ENCODE results near the gene TMEM147.

Gene TMEM147, protein sequence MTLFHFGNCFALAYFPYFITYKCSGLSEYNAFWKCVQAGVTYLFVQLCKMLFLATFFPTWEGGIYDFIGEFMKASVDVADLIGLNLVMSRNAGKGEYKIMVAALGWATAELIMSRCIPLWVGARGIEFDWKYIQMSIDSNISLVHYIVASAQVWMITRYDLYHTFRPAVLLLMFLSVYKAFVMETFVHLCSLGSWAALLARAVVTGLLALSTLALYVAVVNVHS

DNA sequence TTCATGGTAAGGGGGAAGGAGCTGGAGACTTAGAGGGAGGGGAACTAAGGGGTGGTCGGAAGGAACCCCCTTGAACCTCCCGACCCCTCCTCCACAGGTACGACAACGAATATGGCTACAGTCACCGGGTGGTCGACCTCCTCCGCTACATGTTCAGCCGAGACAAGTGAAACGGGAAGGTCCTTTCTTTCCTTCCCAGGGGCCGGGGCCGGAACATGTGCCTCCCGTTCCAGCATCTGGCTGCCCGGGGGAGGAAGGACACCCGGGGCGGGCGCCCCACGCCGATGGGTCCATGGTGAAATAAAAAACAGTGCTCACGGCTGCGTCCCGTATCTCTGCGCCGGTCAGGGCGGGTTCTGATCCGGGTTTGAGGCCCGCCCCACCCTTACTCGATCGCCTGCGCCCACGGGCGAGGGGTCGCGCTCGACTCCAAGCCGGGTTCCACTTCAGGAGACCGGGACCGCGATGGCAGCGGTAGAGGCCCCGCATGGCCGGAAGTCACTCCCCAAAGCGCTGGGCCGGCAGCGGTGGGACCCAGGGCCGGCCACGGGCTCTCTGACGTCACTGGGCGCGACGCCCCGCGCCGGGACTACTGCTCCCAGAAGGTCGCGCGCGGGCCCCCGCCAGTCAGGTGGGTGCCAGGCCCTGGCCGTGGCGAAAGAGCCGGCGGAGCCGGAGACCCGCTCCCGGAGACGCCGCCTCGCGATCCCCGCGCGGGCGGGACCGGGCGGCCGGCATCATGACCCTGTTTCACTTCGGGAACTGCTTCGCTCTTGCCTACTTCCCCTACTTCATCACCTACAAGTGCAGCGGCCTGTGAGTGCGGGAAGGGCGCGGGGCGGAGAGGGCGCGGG is at the start of gene TMEM147:
Gene TMEM147 (plus strand): TSS at position 626 of the 854 bp plus-strand sequence. CDS start 114 bp downstream, at position 740.
- no peak for DNase-seq (ENCODE audit: low read depth)

DNA sequence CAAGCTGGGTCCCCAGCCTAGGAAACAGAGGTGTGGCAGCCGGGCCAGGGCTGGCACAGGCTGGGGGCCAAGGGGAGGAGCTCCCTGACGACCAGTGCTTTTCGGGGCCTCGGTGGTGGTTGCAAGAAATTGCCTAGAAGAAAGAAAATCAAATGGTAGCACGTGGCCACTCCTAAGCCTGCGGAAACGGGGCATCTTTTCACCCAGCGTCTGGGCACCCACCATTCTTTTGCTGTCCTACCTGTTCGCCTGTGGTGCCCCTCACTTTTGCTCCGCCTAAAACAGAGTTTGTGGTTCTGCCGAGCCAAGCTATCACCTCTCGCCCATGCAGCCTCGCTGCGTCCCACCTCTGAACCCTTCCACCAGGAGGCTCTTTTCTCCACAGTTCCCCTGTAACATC is 48.0 kb upstream of the TMEM147 start:
- no peak for DNase-seq (ENCODE audit: low read depth)

DNA sequence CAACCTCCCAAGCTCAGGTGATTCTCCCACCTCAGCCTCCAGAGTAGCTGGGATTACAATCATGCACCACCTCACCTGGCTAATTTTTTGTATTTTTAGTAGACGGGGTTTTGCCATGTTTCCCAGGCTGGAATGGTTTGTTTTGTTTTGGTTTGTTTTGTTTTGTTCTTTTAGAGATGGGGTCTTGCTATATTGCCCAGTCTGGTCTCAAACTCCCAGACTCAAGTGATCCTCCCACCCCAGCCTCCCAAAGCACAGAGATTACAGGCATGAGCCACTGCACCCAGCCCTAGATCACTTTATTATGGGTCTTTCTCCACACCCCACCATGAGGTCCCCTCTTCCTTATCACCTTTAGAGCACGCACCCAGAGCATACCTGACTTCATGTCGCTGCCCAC is 47.2 kb upstream of the TMEM147 start:
- DNase-seq (ENCODE audit: low read depth) = no peak

DNA sequence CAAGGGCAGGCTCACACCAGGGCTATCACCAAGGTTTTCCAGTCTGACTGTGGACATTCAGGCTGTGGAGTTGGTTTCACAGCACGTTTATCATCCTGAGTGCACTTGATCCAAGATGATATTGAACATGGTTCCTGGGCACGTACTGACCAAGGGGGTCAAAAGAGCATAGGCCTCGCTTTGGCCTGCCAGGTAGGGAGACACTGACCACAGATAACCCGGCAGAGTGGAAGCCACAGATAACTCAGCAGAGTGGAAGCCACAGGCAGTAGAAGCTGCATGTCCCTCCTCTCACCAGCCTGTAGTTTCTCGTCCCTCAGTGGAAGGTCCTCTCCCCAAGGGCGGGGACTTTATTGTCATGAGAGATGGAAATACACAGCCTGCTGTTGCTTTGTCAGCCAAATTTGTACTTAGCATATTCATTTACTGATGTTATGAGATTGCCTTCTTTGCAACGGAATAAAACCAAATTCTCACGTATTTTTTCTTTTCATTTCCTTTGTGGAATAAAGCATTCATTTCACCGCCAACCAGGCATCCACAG is 46.4 kb upstream of the TMEM147 start:
- DNase-seq (ENCODE audit: low read depth) = no peak

DNA sequence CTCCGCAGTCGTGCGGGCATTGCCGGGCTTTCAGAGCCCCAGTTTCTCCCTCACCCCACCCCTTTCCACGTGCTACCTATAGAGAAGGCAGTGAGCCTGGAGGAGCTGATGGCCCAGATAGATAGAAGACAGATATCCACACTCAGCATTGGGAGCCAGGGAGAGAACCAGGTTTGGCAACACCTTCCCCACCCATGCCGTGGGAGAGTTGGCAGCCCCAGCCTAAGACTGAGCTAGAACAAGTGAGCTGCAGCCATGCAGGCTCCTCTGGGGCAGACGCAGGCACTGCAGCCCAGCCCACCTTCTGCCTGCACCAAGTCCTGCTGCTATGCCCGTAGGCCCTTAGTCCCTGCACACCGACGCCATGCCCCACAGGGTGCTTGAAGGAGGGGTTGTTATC is 44.8 kb upstream of the TMEM147 start:
- no peak for DNase-seq (ENCODE audit: low read depth)

DNA sequence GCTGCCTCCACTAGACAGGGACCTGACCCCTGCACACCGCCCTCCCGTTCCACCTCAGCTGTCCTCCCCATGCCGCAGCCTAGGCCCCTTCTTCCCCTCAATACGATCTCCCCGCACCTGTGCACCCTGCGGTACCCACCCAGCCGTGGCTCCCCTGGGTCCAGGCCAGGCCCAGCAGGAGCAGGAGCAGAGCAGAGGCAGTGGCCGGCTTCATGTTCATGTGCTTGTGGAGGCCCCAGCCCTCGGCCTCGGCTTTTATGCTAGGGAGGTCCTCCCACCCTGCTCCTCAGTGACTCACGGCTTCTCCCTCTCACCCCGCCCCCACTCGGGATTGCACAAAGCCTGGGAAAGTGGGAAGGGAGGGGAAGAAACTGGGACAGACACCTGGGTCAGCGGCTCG is 43.7 kb upstream of the TMEM147 start:
- DNase-seq (ENCODE audit: low read depth) = no peak

DNA sequence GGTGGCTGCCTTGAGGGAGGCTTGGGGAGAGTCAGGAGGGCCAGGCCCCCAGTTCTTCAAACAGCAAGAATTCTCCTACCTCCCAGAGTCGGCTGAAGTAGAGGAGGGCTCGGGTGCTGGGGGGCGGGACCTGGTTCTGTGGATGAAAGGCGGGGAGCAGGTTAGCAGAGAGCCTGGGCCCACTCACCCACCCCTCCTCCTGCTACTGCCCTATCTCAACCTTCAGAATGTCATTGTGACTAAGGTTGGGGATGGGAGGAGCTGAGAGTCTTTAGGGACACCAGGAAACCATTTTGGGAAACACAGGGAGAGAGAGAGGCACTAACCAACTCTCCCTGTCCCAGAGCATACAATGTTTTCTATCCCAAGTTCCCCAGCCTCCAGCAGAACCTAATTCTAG is 42.7 kb upstream of the TMEM147 start:
- no peak for DNase-seq (ENCODE audit: low read depth)

DNA sequence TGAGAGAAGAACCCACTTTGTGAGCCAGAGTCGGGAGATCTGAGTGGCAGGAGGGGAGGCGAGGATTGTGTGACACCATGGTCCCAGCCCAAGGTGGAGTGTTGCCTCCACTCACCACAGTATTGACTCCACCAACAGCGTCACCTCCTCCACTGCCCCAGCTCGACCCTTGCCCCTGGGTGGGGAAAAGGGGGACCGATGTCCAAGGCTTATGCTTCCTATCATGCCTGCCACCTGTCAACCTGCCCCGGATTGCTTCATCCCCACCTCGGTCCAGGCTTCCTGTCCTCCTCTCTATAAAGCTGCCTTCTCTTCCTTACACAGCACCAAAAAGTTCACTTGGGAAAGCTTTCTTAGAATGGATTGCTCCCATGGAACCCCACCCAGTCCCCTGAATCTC is 39.4 kb upstream of the TMEM147 start:
- DNase-seq (ENCODE audit: low read depth) = no peak

DNA sequence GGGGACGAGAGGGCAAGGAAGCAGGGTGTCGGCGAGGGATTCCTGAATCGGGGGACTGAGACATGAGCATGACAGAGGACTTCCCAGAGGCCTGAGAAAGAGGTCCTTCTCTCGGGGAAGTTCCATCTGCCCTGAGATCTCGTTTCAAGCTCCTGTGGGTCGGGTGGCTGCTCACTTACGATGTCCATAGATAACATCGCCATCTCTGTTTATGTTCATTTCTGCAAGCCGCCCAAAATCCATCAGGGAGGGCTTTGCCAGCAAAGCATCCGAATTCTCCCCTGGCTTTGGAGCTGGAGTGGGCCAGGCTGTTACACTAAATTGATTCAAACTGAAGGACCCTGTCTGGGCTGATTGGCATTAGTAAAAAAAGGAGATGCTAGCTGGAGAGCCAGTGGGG is 37.9 kb upstream of the TMEM147 start:
- DNase-seq (ENCODE audit: low read depth) = no peak

DNA sequence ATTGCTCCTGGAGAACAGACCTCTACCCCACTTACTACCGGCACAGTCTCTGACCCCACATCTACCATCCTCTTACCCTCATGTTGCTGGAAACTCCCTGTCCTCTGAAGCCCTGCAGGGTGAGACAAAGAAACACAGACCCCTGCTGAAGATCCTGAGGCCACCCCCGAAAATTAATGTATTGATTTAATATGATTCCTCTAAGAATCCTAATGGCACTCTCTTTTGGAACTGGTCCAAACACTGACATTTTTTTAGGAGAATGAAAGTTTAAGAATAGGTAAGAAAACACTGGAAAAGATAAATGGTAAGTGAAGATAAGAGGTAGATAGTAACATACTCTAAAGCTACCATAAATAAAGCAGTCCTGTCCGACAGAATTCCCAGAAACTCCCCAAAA is 37.3 kb upstream of the TMEM147 start:
- no peak for DNase-seq (ENCODE audit: low read depth)

DNA sequence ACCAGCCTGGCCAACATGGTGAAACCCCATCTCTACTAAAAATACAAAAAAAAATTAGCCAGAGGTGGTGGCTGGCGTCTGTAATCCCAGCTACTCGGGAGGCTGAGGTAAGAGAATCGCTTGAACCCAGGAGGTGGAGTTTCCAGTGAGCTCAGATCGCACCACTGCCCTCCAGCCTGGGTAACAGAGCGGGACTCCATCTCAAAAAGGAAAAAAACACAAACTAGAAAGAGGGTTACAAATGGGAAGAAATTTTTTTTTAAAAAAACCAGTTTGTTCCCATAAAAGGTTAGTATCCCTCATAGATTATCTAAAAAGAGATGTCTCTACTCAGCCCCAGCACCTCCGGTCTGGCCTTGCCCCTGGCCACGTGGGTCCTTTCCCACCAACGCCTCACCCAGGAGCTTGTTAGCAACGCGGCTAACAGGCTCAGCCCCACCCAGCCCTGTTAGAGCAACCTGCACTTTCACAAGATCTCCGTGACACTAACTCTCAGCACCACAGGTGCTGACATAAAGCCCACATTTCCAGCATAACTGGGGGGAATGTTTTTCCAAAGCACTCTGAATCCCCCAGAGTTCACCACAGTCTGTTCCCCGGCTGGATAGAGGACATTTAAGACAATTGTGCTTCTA is 36.3 kb upstream of the TMEM147 start:
- no peak for DNase-seq (ENCODE audit: low read depth)

DNA sequence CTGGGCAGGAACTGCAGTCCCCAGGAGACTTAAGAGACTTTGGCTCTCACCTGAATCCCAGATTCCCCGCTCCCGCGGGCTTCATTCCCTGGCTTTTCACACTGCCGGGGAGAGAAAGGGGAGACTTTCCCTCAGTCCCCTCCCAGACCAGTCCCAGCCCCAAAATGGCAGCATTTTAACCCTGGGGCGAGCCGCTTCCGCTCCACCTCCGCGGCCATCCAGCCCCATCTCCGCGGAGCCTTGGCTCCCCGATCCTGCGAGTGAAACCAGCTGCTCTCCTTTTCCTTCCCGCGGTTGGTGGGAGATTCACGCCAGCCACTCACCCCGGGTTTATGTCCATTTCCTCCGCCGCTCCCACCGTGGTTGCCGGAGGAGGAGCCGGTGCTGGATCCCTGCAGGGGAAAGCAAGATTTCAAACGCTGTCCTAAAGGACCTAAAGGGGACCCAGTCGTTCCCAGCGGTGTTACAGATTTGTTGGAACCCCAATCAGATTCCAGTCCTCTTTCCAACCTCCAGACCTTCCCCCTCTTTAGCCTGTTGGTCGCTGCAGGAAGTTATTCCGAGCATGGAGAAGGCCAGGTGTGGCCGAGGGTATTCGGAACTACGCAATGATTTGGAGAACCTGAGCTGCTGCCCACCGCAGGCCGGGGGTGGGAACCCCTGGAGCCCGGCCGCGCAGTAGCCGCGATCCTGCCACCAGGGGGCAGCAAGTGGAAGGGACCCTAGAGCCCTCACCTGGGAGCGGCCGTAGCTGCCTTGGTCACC is 35.4 kb upstream of the TMEM147 start:
- DNase-seq (ENCODE audit: low read depth) = no peak

DNA sequence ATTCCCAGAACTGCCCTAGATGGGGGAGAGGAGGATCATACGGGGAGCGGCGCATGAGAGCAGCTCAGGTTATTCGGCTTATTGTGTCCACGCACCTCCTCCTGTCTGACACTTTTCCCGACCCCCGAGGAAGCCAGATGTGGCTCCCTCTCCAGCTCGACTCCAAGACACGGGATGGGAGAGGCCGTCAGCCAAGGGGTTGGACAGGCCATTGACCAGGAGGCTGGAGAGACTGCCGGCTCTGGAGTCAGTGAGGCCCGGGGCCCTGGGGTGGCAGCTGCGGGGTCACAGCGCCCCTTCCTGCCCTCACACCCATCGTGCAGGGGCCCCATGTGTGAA is 34.8 kb upstream of the TMEM147 start:
- no peak for DNase-seq (ENCODE audit: low read depth)

DNA sequence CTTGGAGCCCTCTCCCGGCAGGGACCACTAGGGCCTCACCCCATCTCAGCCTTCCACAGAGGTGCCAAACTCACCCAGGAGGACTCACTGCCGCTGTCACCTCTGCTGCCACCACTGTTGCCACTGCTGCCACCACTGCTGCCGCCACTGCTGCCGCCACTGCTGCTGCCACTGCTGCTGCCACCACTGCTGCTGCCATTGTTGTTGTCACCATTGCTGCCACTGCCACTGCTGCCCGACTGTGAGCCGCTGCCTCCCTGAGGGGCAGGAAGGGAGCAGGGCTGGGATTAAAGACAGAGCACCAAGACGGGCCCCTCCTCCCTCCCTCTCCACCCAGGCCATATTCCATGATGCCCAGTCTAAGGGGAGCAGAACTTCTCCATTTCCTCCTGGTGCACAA is 34.1 kb upstream of the TMEM147 start:
- no peak for DNase-seq (ENCODE audit: low read depth)

DNA sequence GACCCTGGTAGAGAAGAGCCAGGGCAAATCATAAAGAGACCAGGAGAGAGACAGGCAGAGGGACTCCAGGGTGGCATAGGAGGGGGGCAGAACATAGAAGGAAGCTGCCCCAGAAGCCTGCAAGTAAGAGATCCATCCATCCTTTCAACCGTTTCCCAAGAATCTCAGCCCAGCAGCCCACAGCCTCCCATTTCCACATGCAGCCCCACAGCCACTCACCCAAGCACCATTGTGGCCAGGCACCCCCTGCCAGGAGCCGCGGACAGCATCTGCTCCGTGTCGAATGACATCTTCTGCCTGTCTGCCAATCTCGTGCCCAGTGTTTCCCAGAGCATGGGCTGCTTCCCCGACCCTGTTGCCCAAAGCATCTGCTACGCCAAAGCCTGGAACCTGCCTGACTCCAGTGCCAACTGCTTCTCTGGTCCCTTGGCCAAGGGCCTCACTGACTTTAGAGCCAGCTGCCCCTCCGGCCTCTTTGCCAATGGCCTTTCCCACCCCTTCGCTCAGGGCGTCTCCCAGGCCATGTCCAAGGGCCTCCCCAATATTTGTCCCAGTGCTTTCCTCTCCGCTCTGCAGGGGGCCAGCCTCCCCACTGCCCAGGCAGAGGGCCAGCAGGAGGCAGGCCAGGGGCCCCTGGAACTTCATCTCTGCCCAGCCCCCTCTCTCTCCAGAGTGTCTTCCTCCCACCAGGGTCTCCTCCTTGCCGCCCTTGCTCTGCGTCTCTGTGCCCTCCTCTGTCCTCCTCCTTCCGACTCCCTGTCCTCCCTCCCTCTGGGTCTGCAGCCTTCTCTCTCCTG is 32.4 kb upstream of the TMEM147 start:
- DNase-seq (ENCODE audit: low read depth) = no peak

DNA sequence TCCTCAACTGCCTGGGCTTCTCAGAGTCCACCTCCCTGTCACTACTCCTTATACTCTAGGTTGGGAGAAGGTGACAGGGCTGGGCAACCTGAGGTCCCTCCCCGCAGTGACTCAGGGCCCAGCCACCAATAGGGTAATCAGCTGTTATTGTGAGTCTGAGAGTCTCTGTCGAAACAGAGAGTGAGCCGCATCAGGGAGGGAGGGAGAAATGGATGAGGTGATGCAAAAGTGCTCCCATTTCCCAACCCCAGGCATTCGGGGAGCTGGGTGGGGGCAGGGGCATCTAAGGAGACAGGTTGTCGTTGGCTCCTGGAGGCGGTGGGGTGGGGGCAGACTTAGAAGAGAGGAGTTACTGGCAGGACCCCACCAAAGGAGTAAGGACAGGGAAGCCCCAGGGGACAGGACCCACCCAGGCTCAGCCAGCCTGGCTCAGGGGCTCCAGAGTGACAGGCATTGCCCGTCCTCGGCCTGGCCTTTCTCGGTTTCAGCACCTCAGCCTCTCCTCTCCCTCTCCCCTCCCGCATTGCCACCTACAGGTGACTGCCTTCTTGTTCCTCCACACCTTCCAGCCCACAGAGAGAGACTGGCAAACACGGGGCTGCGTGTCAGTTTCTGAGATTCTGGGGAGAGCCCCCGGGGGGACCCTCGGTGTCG is 31.7 kb upstream of the TMEM147 start, which contains the start of gene DMKN:
Gene DMKN (minus strand): TSS at position 22 of the 654 bp plus-strand sequence. CDS start 174 bp downstream, outside the sequence.
- no peak for DNase-seq (ENCODE audit: low read depth)

DNA sequence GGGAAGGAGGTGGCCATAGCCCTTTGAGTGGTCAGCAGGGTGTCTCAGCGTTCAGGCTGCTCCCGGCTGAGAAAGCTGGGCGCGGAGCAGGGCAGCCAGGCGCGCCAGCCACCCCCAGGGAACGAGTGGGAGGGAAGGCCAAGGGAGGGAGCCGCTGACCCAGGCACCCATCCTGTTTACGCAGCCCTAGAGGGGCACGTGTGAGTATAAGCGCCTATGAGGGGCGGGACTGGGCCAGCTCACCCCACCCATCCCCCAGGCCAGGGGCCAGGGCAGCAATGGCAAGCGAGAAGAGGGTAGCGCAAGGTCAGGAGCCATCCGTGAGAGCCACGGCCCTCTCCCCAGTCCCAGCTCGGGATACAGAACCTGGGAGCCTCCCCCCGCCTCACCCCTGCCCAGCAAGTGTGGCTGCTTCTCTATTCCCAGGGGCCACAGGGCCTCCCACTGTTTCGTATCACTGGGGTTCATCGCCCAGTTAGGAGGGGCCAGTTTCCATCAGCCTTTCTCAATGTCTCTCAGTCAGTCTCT is 31.1 kb upstream of the TMEM147 start:
- DNase-seq (ENCODE audit: low read depth) = no peak

DNA sequence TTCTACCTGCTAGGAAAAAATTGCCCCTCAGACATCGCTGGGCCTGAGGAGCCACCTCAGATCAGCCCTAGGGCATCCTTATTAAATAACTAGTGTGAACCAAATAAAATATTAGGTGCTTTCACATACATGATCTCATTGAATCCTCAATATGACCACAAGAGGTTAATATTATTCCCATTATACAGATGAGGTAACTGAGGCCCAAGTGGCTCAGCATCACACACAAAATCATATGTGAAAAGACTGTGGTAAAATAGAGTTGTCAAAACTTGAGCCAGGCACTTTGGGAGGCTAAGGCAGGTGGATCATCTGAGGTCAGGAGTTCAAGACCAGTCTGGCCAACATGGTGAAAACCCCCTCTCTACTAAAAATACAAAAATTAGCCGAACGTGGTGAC is 29.1 kb upstream of the TMEM147 start:
- no peak for DNase-seq (ENCODE audit: low read depth)

DNA sequence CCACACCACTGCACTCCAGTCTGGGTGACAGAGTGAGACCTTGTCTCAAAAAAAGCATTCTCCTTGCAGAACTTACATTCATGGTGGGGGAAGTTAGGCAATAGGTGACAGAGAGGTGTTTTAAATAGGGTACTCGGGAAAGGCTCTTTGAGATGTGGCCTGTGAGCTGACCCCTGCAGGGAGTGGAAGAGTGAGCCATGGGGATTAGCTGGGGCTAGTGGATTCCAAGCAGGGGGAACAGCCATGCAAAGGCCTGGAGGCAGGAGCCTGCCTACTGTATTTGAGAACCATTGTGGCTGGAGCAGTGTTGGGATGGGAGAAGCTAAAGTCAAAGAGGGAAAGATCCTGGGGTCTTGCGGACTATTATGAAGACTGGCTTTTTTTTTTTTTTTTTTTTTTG is 28.1 kb upstream of the TMEM147 start:
- DNase-seq (ENCODE audit: low read depth) = no peak

DNA sequence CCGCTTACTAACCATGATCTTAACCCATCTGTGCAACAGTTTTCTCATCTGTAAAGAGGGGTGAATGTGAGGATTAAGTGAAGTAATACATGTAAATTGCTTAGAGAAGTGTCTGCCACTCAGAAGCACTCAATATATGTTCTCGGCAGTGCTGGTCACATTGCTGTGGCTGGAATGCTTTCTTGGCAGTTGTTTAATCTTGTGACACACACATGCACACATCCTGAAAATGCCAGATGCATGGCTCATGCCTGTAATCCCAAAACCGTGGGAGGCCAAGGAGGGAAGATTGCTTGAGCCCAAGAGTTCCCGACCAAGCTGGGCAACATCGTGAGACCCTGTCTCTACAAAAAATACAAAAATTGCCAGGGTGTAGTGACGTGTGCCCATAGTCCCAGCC is 27.1 kb upstream of the TMEM147 start:
- peak; percentile 83 for DNase-seq (ENCODE audit: low read depth)

DNA sequence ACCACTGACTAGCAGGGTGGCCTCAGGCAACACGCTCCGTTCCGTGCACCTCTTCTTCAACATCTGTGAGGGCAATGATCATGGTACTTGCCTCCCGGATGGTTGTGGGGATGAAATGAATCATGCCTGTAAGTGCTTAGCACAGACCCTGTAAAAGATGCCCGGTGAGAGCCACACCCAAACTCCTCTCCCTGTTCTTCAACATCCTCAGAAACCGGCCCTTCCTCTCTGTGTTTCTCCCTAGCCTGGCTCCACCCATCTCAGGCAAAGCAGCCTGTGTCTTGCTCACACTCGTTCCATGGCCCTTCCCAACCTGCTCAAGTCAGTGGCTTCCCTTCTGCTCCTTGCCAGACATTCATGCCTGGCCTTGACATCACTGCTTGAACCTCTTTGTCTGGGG is 26.1 kb upstream of the TMEM147 start:
- no peak for DNase-seq (ENCODE audit: low read depth)
